Mammary epithelial cell (primary cell): ENCODE results near the gene TUBGCP6.

Experiments used
- EZH2 ChIP-seq: IDR thresholded peaks from 2 replicates; pipeline ENCODE4 v1.6.1; 2012; ENCODE audit warnings: low read length, inconsistent platforms, borderline replicate concordance
- TF ChIP-seq, protein P1 (sequence below), 2 donors: IDR thresholded peaks in 1 of 2; conservative IDR thresholded peaks in 1 of 2; 2 replicates each; pipeline ENCODE4 v1.5.1; 2011 to 2012; ENCODE audit warnings: inconsistent platforms in 2 of 2, low read length in 2 of 2, mild to moderate bottlenecking in 2 of 2, control low read depth in 1 of 2, low read depth in 1 of 2; ENCODE audit not compliant: insufficient read depth in 1 of 2; ENCODE audit errors: extremely low read depth in 1 of 2

DNA sequence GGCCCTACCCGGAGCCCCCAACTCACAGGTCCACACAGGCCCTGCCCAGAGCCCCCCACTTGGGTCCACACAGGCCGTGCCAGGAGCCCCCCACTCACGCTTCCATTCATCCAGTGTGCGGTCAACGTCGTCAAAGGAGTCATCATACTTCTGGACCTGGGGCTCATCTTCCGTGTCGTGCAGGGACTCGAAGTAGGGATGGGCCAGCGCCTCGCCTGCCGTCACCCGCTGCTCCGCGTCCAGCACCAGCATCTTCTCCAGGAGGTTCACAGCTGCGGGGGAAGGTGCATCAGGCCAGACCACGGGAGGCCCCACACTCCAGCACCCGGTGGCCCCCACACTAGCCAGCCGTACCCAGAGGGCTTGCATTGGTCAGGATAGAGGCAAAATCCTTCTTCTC lies 10.3 kb upstream of the TUBGCP6 start:
- TF ChIP-seq EZH2: no peak
- TF ChIP-seq, protein P1, sequence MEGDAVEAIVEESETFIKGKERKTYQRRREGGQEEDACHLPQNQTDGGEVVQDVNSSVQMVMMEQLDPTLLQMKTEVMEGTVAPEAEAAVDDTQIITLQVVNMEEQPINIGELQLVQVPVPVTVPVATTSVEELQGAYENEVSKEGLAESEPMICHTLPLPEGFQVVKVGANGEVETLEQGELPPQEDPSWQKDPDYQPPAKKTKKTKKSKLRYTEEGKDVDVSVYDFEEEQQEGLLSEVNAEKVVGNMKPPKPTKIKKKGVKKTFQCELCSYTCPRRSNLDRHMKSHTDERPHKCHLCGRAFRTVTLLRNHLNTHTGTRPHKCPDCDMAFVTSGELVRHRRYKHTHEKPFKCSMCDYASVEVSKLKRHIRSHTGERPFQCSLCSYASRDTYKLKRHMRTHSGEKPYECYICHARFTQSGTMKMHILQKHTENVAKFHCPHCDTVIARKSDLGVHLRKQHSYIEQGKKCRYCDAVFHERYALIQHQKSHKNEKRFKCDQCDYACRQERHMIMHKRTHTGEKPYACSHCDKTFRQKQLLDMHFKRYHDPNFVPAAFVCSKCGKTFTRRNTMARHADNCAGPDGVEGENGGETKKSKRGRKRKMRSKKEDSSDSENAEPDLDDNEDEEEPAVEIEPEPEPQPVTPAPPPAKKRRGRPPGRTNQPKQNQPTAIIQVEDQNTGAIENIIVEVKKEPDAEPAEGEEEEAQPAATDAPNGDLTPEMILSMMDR (conservative IDR thresholded peaks at IDR 0.05 in 1 of 2, IDR thresholded peaks at IDR 0.05 in 1 of 2; ENCODE audit: extremely low read depth in 1 of 2, insufficient read depth in 1 of 2, low read depth in 1 of 2, low read length in 2 of 2): no peak
